Esophagus squamous epithelium (tissue), 5 donors: ENCODE measurements around the gene RALB. TPM values are rescaled to one million over a fixed set of nuclear protein-coding genes. Genes with fewer than 3 reads are reported as not detected.

Experiments
- DNase-seq: peaks from one replicate; lab custom pipeline; 2025; lab: John Stamatoyannopoulos, UW
- H3K27ac ChIP-seq, 4 donors: fragments of 200-600 bp; sonication (generic); one replicate each; pipeline ENCODE4 v1.5.1; 2016 to 2019; ENCODE audit warnings: mild to moderate bottlenecking in 1 of 4
- H3K27me3 ChIP-seq, 4 donors: fragments of 200-600 bp; sonication (generic); 1 replicate in 3 of 4; 2 replicates in 1 of 4; pipeline versions ENCODE4 v1.5.1 to v1.6.0; 2017 to 2021; ENCODE audit warnings: antibody characterized with exemption in 1 of 4
- H3K36me3 ChIP-seq, 3 donors: fragments of 200-600 bp; sonication (generic); one replicate each; pipeline ENCODE4 v1.5.1; 2016 to 2019
- H3K4me1 ChIP-seq, 3 donors: fragments of 200-600 bp; sonication (generic); one replicate each; pipeline ENCODE4 v1.5.1; 2017 to 2019
- H3K4me3 ChIP-seq, 4 donors: fragments of 200-600 bp; sonication (generic); 1 replicate in 3 of 4; 2 replicates in 1 of 4; pipeline ENCODE4 v1.5.1; 2016 to 2019; ENCODE audit warnings: mild to moderate bottlenecking in 2 of 4, moderate library complexity in 1 of 4
- H3K9me3 ChIP-seq, 3 donors: fragments of 200-600 bp; sonication (generic); one replicate each; pipeline ENCODE4 v1.5.1; 2016 to 2019
- CTCF ChIP-seq, 6 experiments: fragments of 450-650 bp in 4 of 6; fragments of 200-600 bp in 2 of 6; sonication (generic) in 2 of 6; IDR thresholded peaks; one replicate each; pipeline ENCODE4 v1.5.1; 2016 to 2019; ENCODE audit warnings: antibody characterized with exemption in 6 of 6, mild to moderate bottlenecking in 4 of 6, moderate library complexity in 4 of 6
- POLR2A ChIP-seq, 4 donors: fragments of 450-650 bp; IDR thresholded peaks; one replicate each; pipeline ENCODE4 v1.6.1; 2017; ENCODE audit warnings: antibody characterized with exemption in 4 of 4, mild to moderate bottlenecking in 4 of 4, moderate library complexity in 3 of 4
- WGBS, 2 donors: methylation state at CpG; one replicate each; pipeline ENCODE4 v1.1.5; 2018; 5-methylcytosine and 5-hydroxymethylcytosine counted together
- intact Hi-C: fragments of 100-400 bp; cut with DNase I; formaldehyde crosslinking; loops from one replicate; pipeline ENCODE4 v1.15.0; 2022
- total RNA-seq, 4 donors: library from RNA; depleted of rRNA; stranded (reverse); fragments of >200 nt; gene quantifications; one replicate each; pipeline ENCODE4 v1.1.0, GENCODE V29; 2016
- donor health status: DM: yes; HTN: yes; CAD: no.

Gene RALB
- total RNA-seq, 4 donors from 2014 or later, result 50.2 to 99.2 (median 64.8) TPM

- Histone ChIP-seq H3K27ac (no peak overlapping the region), H3K36me3 (no peaks in the 10 kb centered on the region), H3K4me1 (peaks cover 0 to 11% (median 0%) of the 10 kb centered on the region in 3 donors), H3K9me3 (no peaks in the 10 kb centered on the region), H3K27me3 (no peaks in the 10 kb centered on the region), H3K4me3 (no peak overlapping the region)
- TF ChIP-seq POLR2A (IDR thresholded peaks at IDR 0.05), result no peak
- no peak for TF ChIP-seq CTCF (IDR thresholded peaks at IDR 0.05)
- intact Hi-C loops, result no loop called here
- 96% methylated on average over 4 of the region's 12 CpGs; no CpG with 5 or more reads in 1 of the 2 donors for WGBS, 2 donors
- DNase-seq, result no peak
These were observed 47.5 kb upstream of the RALB start for GRCh38 chr2:120204945-120205670.

DNA sequence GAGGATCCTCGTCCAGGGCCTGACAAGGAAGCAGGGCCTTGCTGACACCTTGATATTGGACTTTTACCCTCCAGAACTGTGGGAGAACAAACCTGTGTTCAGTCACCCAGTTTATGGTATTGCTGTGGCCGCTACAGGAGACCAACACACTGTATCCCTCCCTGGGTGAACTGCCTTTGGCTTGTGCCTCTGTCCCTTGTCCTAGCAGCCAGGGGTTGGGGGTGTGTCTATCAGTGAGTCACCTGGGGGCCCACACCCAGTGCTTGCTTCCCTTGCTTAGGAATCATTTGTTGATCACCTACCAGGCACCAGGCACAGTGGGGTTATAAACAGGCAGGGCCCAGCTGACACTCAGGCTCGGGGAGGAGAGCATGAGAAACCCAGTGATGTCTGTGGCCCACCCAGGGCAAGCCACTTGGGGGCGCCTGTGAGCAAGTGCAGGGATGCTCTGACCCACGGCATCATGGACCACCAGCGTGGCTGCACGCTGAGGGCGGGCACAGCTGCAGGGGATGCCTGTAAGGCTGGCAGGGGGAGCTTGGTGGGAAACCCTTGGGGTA is 46.5 kb upstream of the RALB start:
- TF ChIP-seq CTCF (IDR thresholded peaks at IDR 0.05), result peak in 4 of 6 experiments; percentile 16 to 43 (median 24)
- no peak for TF ChIP-seq POLR2A (IDR thresholded peaks at IDR 0.05)
- H3K9me3 ChIP-seq, result no peaks in the 10 kb centered on the region
- H3K4me1 ChIP-seq, result peaks cover 0 to 14% (median 3%) of the 10 kb centered on the region in 3 donors
- no peak overlapping the region for H3K27ac ChIP-seq
- WGBS, 2 donors, result 75 to 91% methylated on average over 2 to 8 of the region's 8 CpGs
- no peaks in the 10 kb centered on the region for H3K36me3 ChIP-seq
- no peak for DNase-seq
- H3K27me3 ChIP-seq, result no peaks in the 10 kb centered on the region
- intact Hi-C loops, result no loop called here
- H3K4me3 ChIP-seq, result no peak overlapping the region

GRCh38 chr2:120208381-120209353 is 44.0 kb upstream of the RALB start:
- Histone ChIP-seq H3K9me3 (no peaks in the 10 kb centered on the region), H3K36me3 (no peaks in the 10 kb centered on the region), H3K27me3 (no peaks in the 10 kb centered on the region), H3K27ac (no peak overlapping the region), H3K4me3 (no peak overlapping the region), H3K4me1 (peaks cover 0 to 8% (median 3%) of the 10 kb centered on the region in 3 donors)
- intact Hi-C loops, result no loop called here
- TF ChIP-seq CTCF (IDR thresholded peaks at IDR 0.05) (no peak), POLR2A (IDR thresholded peaks at IDR 0.05) (no peak)
- DNase-seq, result no peak
- WGBS, 2 donors, result 89 to 96% methylated on average over 5 to 9 of the region's 10 CpGs

DNA sequence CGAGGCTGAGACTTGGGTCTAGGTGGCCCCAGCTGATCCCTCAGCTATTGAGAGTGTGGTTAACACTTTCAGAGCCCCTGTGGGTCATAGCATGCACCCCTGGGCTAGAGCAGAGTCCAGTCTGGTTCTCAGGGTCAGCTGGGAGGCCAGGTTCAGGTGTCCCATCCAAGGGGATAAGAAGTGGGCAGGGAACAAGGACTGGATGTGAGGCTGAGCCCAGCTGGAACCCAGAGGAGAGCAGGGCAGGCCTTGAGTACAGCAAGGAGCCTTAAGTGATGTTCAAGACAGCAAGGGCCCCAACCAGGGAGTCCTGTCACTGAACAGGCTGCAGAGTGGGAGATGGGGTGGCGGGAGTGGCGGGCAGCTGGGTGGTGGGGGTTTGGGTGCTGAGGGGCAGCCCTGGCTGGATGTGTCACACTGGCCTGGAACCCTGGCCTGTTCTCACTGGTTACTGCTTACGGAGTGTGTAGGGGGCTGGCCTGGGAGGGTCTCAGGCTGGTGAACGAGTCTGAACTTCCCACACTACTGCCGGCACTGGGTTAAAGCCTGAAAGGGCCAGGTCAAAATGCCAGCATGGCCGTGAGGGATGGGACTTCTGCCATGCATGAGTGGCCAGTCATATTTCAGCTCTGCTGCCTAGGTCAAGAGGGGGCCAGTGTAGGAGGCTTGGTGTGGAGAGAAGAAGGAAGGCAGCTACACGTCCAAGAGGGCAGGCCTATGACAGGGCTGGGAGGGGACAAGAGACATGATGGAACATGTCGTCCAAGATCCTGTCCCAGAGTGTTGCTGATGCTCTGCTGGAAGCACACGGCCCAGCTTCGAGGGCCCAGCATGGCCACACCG is 43.0 kb upstream of the RALB start:
- WGBS, 2 donors, result 69 to 72% methylated on average over 7 to 10 of the region's 12 CpGs
- no peaks in the 10 kb centered on the region for H3K9me3 ChIP-seq
- no peaks in the 10 kb centered on the region for H3K27me3 ChIP-seq
- TF ChIP-seq POLR2A (IDR thresholded peaks at IDR 0.05) (no peak), CTCF (IDR thresholded peaks at IDR 0.05) (no peak)
- no peak overlapping the region for H3K4me3 ChIP-seq
- no peaks in the 10 kb centered on the region for H3K36me3 ChIP-seq
- no peak overlapping the region for H3K27ac ChIP-seq
- no peak for DNase-seq
- peaks cover 0 to 7% (median 3%) of the 10 kb centered on the region in 3 donors for H3K4me1 ChIP-seq
- intact Hi-C loops, result no loop called here
